OCI-LY7 (cell line): ENCODE measurements around the gene MTOR. TPM values are rescaled to one million over a fixed set of nuclear protein-coding genes. Genes with fewer than 3 reads are reported as not detected.
A peak's percentile ranks its signal among the peaks of the same experiment; 100 is the strongest.

Experiments used
- BruUV-seq: library from RNA; stranded (reverse); fragments of 400-500 nt; replicated peaks from 2 replicates; lab custom pipeline; 2021; lab: Mats Ljungman, UMichigan
- CTCF ChIA-PET: fragments of 300-600 bp; sonication (Branson Sonifier 250); formaldehyde crosslinking; loops from one replicate; lab custom pipeline; 2022; ENCODE audit warnings: antibody characterized with exemption; ENCODE audit not compliant: unreplicated experiment; lab: Charles Lee
- POLR2A ChIA-PET: fragments of 300-600 bp; sonication (Branson Sonifier 250); formaldehyde crosslinking; loops from one replicate; lab custom pipeline; 2022; ENCODE audit warnings: antibody characterized with exemption; lab: Charles Lee
- DNase-seq: peaks from one replicate; pipeline ENCODE4 v3.0.0-alpha.2; 2015; ENCODE audit warnings: low spot score
- H2AFZ ChIP-seq: fragments of 200-600 bp; sonication (generic), shearing (Covaris generic); 2 replicates; pipeline ENCODE4 v1.6.1; 2014; ENCODE audit warnings: mild to moderate bottlenecking, antibody characterized with exemption, low read length, moderate library complexity
- H3K27ac ChIP-seq: fragments of 200-600 bp; sonication (generic); 2 replicates; pipeline ENCODE4 v1.5.1; 2014; ENCODE audit warnings: mixed run types, low read depth, mild to moderate bottlenecking, moderate library complexity, low read length, inconsistent platforms; ENCODE audit not compliant: poor library complexity, severe bottlenecking
- H3K36me3 ChIP-seq: fragments of 200-600 bp; sonication (generic); 2 replicates; pipeline ENCODE4 v1.6.1; 2014; ENCODE audit warnings: mild to moderate bottlenecking, antibody characterized with exemption, low read length, moderate library complexity, mixed read lengths; ENCODE audit not compliant: insufficient read depth
- H3K4me1 ChIP-seq: fragments of 200-600 bp; sonication (generic); 2 replicates; pipeline ENCODE4 v1.5.1; 2014; ENCODE audit warnings: mild to moderate bottlenecking, low read length; ENCODE audit not compliant: insufficient read depth, poor library complexity, severe bottlenecking
- H3K4me2 ChIP-seq: fragments of 200-600 bp; sonication (generic); 2 replicates; pipeline ENCODE4 v1.6.1; 2014; ENCODE audit warnings: mild to moderate bottlenecking, low read length
- H3K4me3 ChIP-seq: fragments of 200-600 bp; sonication (generic); 2 replicates; pipeline ENCODE4 v1.5.1; 2014; ENCODE audit warnings: mild to moderate bottlenecking, low read depth, low read length; ENCODE audit not compliant: poor library complexity, severe bottlenecking
- H3K79me2 ChIP-seq: fragments of 200-600 bp; sonication (generic); 2 replicates; pipeline ENCODE4 v1.6.1; 2016; ENCODE audit warnings: low read depth, mild to moderate bottlenecking, low read length, moderate library complexity, mixed read lengths; ENCODE audit not compliant: insufficient read depth
- H3K9me2 ChIP-seq: fragments of 200-600 bp; sonication (generic); 2 replicates; pipeline ENCODE4 v1.6.1; 2016; ENCODE audit warnings: mild to moderate bottlenecking, low read length, mixed read lengths; ENCODE audit not compliant: insufficient read depth
- H3K9me3 ChIP-seq: fragments of 200-600 bp; sonication (generic); 2 replicates; pipeline ENCODE4 v1.6.1; 2014; ENCODE audit warnings: mild to moderate bottlenecking, mixed run types, low read length, mixed read lengths
- H4K20me1 ChIP-seq: fragments of 200-600 bp; sonication (generic); 2 replicates; pipeline ENCODE4 v1.6.1; 2014; ENCODE audit warnings: mild to moderate bottlenecking, antibody characterized with exemption, low read length, moderate library complexity, mixed read lengths; ENCODE audit not compliant: insufficient read depth
- CTCF ChIP-seq: fragments of 200-600 bp; sonication (generic); conservative IDR thresholded peaks from 2 replicates; pipeline ENCODE4 v1.5.1; 2014; ENCODE audit warnings: mild to moderate bottlenecking, antibody characterized with exemption, low read length, moderate library complexity, mixed read lengths
- EZH2phosphoT487 ChIP-seq: fragments of 200-600 bp; sonication (generic); IDR thresholded peaks from 2 replicates; pipeline ENCODE4 v1.6.1; 2018; ENCODE audit warnings: low read depth, borderline replicate concordance, mild to moderate bottlenecking, mixed run types, antibody characterized with exemption, low read length, moderate library complexity, mixed read lengths
- intact Hi-C: fragments of 100-400 bp; cut with micrococcal nuclease; formaldehyde crosslinking; loops from one replicate; pipeline ENCODE4 v1.10.0; 2022; ENCODE audit not compliant: unreplicated experiment
- total RNA-seq, 2 experiments: library from RNA; depleted of rRNA in 1 of 2; stranded (reverse); fragments of >200 nt in 1 of 2; shearing (Covaris generic) in 1 of 2; gene quantifications; 2 replicates each; pipeline ENCODE4 v1.2.3, GENCODE V29; 2014 to 2022

Gene MTOR
- total RNA-seq, 2 experiments from 2014 or later = 41.1 to 58.6 TPM

GRCh38 chr1:11295905-11296304, 33.6 kb upstream of the MTOR start:
- intact Hi-C loops = no loop called here

GRCh38 chr1:11294951-11295350, 32.6 kb upstream of the MTOR start:
- H3K4me1 ChIP-seq = no peaks in the 10 kb centered on the region
- H3K79me2 ChIP-seq = no peaks in the 10 kb centered on the region
- no peak overlapping the region for H3K27ac ChIP-seq
- no peaks in the 10 kb centered on the region for H3K9me3 ChIP-seq
- ChIA-PET POLR2A (no interaction called here), CTCF (interaction anchor here (0.6 kb wide), 1 partner anchor 137 kb away, joined by 4 read pairs; no protein-coding TSS in a partner anchor)
- H4K20me1 ChIP-seq = no peaks in the 10 kb centered on the region
- H3K36me3 ChIP-seq = peaks cover 55% of the 10 kb centered on the region
- intact Hi-C loops = no loop called here
- H2AFZ ChIP-seq = no peak overlapping the region
- DNase-seq = no peak
- no peaks in the 10 kb centered on the region for H3K9me2 ChIP-seq
- H3K4me3 ChIP-seq = no peak overlapping the region
- TF ChIP-seq CTCF (no peak), EZH2phosphoT487 (no peak)
- H3K4me2 ChIP-seq = no peak overlapping the region
- BruUV-seq = no TSS peak

More at GRCh38 chr1:11295905-11296304, 33.6 kb upstream of the MTOR start:
- no TSS peak for BruUV-seq
- Histone ChIP-seq H3K9me2 (no peaks in the 10 kb centered on the region), H3K9me3 (no peaks in the 10 kb centered on the region), H3K36me3 (peaks cover 46% of the 10 kb centered on the region), H3K79me2 (no peaks in the 10 kb centered on the region), H3K27ac (no peak overlapping the region), H3K4me1 (no peaks in the 10 kb centered on the region), H3K4me2 (no peak overlapping the region), H2AFZ (no peak overlapping the region), H3K4me3 (no peak overlapping the region), H4K20me1 (no peaks in the 10 kb centered on the region)
- CTCF ChIA-PET = no interaction called here
- TF ChIP-seq CTCF (peak; percentile 30; the same call in 1 of the 2 replicates), EZH2phosphoT487 (no peak)
- DNase-seq = no peak
- POLR2A ChIA-PET = no interaction called here

- POLR2A ChIA-PET = no interaction called here
- Histone ChIP-seq H2AFZ (no peak overlapping the region), H4K20me1 (no peaks in the 10 kb centered on the region), H3K4me2 (no peak overlapping the region), H3K9me2 (no peaks in the 10 kb centered on the region), H3K27ac (no peak overlapping the region), H3K79me2 (no peaks in the 10 kb centered on the region), H3K36me3 (peaks cover 62% of the 10 kb centered on the region), H3K9me3 (no peaks in the 10 kb centered on the region), H3K4me3 (no peak overlapping the region), H3K4me1 (no peaks in the 10 kb centered on the region)
- no TSS peak for BruUV-seq
- CTCF ChIA-PET = no interaction called here
- DNase-seq = no peak
- no peak for TF ChIP-seq CTCF
- TF ChIP-seq EZH2phosphoT487 = no peak
- intact Hi-C loops = no loop called here
These were observed 31.5 kb upstream of the MTOR start for GRCh38 chr1:11293856-11294255.
